HK-2 (cell line): Measurements from ENCODE around the gene VENTX.
"Not testable (repeated sequence)": the region's sequence is repeated elsewhere in the genome, so short reads cannot be mapped to it uniquely, and the experiment has no call there.

Experiments used
- DNase-seq: peaks from one replicate; pipeline ENCODE4 v3.0.0-alpha.2; 2018; ENCODE audit not compliant: unreplicated experiment

VENTX gene

DNA sequence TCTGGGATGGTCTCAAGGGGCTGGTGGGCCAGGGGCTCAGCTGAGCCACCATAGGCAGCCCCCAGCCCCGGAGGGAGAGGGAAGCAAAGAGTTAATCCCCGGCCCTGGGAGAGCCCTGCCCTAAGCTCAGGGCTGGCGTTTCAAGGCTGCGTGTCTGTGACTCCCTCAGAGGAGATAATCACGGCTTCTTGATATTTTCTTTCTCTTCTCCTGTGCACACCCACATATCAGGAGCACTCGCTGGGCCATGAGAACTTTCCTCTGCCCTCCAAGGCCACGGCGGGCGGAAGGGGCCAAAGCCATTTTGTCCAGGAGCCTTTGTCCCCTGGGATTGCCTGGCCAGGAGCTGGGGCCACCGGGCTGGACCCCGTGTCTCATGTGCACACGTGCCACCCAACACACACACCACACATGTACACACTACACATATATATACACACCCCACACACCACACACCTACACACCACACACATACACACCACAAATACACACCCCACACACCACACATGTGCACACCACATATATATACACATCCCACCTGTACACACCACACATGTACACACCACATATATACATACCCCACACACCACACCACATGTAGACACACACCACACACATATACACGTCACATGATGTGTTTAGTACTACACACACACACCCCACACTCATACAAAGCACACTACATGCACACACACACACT, 16.9 kb downstream of the VENTX start:
- no peak for DNase-seq

GRCh38 chr10:133255323-133255722, 17.7 kb downstream of the VENTX start:
- no peak for DNase-seq

DNA sequence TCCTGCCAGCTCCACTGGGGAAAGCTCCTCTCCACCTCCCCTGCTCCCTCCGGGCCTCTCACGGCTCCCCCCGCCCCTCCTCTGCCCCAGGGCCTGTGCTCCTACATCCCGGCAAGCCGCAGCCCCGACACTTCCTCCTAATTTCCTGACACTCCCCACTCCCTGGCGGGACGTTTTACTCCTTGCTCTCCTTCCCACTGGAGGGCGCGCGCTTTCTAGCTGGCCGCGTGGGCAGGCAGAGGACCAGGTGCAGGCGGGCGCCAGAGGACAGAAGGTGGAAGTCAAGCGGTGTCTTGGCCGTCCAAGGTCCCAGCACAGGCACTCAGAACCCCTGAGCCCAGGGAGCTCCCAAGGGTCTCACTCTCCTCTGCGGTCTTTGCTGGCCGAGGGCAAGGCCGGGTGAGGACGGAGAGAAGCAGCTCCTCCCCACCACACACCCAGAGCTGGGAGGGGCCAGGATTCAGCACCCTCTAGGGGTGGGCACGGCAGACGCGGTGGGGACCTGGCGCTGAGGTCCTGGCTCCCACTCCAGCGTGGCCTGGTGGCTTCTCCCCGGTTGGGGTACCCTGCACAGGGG, 19.9 kb downstream of the VENTX start:
- DNase-seq = no peak

DNA sequence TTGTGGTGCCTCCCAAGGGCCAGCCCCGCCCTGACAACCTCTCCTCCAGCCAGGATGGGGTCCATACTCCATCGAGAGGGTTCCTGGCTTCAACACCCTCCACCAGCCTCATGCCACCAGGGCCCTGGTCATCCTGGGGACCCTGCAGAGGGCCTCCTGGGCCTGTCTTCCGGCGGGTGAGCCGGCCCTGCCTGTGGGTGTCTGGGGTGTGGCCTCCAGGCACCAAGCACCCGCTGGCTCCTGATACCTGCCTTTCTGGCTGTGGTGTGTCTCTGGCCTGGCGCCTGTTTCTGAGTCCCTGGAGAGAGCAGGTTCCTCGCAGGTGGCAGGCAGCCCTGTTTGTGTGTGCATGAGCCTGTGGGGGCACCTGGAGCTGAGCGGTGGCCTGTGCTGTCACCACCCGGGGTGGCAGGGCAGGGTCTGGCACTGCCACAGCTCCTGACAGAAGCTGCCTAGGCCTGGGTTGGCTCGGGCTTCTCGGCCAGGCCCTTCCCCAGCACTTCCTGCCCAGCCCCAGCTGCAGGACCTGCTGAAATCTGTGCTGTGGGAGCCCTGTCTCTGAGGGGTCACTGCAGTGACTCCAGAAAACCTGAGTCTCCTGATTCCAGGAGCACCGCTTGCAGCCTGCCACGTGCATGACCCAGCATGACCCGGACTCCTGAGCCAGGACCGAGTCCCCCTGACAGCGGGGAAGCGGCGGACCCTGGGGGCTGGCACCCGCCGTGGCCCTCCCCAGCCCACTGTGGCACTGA, 20.6 kb downstream of the VENTX start:
- DNase-seq = no peak

GRCh38 chr10:133258818-133259601, 21.4 kb downstream of the VENTX start:
- peak; percentile 96 for DNase-seq

- no peak for DNase-seq
These were observed 21.9 kb downstream of the VENTX start for GRCh38 chr10:133259602-133259989.

GRCh38 chr10:133260895-133261725, 23.5 kb downstream of the VENTX start:
- peak; percentile 54 for DNase-seq

GRCh38 chr10:133261726-133262325, 24.2 kb downstream of the VENTX start:
- peak; percentile 91 for DNase-seq

GRCh38 chr10:133262696-133263095, 25.0 kb downstream of the VENTX start:
- no peak for DNase-seq

DNA sequence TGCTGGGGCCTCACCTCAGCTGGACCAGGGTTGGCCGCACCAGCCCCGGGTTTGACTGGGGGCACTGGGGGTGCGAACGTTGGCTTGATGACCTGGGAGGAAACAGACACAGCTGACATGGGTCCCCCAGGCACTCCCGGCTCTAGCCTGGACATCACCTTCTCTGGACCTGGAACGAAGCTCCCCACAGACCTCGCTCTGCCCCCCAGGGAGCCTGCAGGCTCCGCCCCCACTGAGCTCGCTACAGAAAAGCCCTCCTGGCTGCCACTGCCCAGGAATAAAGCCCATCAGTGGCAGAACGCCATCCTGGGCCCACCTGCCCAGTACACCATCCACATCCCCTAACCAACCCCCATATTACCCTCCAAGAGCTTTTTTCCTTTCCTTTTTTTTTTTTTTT, 26.0 kb downstream of the VENTX start:
- DNase-seq = no peak

DNA sequence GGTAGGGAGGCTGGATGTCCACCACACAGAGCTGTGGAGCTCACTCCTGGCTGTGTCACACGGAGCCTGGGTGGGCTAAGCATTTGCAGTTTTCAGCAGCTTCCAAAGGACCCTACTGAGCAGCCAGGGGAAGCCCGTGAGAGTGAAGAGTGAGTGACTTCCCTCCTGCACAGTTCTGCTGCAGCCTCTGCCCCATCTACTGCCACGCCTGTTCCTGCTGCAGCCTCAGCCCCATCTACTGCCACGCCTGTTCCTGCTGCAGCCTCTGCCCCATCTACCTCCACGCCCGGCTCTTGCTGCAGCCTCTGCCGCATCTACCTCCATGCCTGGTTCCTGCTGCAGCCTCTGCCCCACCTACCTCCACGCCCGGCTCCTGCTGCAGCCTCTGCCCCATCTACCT, 26.8 kb downstream of the VENTX start:
- no peak for DNase-seq

GRCh38 chr10:133265052-133265451, 27.4 kb downstream of the VENTX start:
- not testable (repeated sequence) for DNase-seq

GRCh38 chr10:133266056-133266795, 28.6 kb downstream of the VENTX start:
- DNase-seq = no peak

GRCh38 chr10:133267293-133267692, 29.6 kb downstream of the VENTX start:
- DNase-seq = no peak

- no peak for DNase-seq
These were observed 30.2 kb downstream of the VENTX start for GRCh38 chr10:133267829-133268228.

DNA sequence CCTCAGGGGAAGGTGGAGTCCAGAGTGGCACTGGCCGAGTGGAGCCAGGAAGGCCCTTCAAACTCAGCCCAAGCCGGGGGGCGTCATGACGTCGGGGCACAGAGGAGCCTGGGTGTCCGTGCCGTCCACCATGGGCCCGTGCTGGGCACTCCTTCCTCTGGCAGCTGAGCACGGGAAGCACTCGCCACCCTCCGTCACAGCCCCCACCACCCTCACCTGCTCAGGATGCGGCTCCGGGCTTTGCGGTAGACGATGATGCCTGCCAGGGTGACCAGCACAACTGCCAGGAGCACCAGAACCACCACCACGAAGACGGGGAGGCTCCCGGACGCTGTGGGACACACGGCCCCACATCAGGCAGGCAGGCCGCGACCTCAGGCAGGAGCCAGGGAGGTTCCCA, 30.9 kb downstream of the VENTX start:
- no peak for DNase-seq

DNA sequence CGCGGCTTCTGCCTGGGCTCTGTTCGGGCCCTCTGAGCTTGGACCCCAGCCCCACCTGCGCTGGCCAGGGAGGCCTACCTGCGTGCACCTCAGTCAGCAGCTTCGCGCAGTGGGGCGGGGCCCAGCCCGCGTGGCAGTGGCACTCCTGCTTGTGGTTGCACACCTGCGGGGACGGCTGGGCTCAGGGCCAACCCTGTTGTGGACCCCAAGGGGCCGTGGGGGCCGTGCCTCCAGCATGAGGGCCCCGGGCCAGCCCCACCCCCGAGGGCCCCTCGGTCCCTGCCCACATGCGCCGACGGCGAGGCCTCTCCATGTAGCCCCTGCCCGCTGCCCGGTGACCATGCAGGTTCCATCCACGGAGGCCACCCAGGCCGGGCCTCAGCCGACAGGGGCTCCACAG, 31.7 kb downstream of the VENTX start:
- DNase-seq = no peak

DNA sequence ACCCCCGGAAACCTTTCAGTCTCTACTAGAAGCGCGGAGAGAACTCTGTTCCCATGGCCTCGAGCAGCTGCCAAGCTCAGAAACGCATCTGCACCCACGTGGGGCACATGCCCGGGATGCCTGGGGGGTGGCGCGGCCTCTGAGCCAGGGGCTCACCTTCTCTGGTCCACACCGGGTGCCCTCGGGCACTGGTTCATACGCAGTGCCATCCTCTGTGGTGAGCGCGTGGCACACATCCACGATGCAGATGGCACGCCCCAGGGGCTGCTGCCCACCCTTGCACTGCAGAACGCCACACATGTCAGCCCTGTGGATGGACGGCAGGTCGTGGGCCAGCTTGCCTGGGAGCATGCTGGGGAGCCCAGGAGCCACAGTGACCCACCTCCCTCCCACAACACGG, 32.5 kb downstream of the VENTX start:
- no peak for DNase-seq

- DNase-seq = no peak
These were observed 33.2 kb downstream of the VENTX start for GRCh38 chr10:133270773-133271297.
